Measurements from ENCODE around the gene TMEM135.

Gene TMEM135

DNA sequence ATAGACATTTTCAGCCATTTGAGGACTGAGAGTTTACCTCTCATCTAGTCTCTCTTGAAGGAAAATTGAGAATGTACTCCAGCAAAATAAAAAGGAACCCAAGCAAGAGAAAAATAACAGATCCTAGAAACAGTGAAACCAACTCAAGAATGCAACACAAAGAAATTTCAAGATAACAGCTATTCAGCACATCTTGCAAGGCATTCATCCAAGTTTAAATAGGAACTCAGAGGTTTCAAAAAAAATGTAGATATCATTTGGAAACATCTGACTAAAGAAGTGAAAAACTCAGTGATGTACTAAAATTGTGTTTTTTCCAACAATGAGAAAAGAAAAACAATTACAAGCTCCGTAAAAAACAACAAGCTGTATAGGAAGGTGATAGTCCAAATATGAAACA is 76.4 kb downstream of the TMEM135 start:
- Histone ChIP-seq H3K9ac (no peak overlapping the region), H2AFZ (ENCODE audit: low read depth) (no peak overlapping the region)
- TF ChIP-seq, protein P1, sequence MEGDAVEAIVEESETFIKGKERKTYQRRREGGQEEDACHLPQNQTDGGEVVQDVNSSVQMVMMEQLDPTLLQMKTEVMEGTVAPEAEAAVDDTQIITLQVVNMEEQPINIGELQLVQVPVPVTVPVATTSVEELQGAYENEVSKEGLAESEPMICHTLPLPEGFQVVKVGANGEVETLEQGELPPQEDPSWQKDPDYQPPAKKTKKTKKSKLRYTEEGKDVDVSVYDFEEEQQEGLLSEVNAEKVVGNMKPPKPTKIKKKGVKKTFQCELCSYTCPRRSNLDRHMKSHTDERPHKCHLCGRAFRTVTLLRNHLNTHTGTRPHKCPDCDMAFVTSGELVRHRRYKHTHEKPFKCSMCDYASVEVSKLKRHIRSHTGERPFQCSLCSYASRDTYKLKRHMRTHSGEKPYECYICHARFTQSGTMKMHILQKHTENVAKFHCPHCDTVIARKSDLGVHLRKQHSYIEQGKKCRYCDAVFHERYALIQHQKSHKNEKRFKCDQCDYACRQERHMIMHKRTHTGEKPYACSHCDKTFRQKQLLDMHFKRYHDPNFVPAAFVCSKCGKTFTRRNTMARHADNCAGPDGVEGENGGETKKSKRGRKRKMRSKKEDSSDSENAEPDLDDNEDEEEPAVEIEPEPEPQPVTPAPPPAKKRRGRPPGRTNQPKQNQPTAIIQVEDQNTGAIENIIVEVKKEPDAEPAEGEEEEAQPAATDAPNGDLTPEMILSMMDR (conservative IDR thresholded peaks at IDR 0.05; ENCODE audit: low read depth, low read length): no peak

DNA sequence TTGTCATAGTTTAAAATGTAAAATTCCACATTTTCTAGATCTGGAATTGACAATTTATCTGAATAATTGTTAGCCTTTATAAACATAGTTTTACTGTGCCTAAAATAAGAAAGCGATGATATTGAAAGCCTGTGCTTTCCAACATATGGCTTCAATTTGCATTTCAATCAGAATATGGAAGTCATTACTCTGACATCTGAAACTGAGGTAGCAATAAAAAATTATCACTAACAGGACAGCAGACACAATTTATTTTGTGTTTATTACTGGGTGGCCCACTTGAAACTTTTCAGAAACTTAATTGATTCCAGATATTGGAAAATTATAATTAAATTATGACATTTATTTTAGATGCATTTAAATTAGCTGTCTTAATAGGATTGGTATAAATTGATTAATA is 78.5 kb downstream of the TMEM135 start:
- no peak overlapping the region for H3K27ac ChIP-seq
- H3K4me3 ChIP-seq (IDR thresholded peaks at IDR 0.05; ENCODE audit: insufficient read depth, low read depth, low read length): no peak overlapping the region
- H3K36me3 ChIP-seq (ENCODE audit: insufficient read depth): no peaks in the 10 kb centered on the region
- H4K20me1 ChIP-seq (ENCODE audit: insufficient read depth): no peaks in the 10 kb centered on the region
- H3K9ac ChIP-seq: no peak overlapping the region
- no peaks in the 10 kb centered on the region for H3K79me2 ChIP-seq (ENCODE audit: insufficient read depth, low read depth)
- TF ChIP-seq, protein P1 (conservative IDR thresholded peaks at IDR 0.05; ENCODE audit: low read depth, low read length): no peak
- H3K4me1 ChIP-seq (ENCODE audit: low read depth, poor library complexity, severe bottlenecking): peaks cover 20% of the 10 kb centered on the region
- H3K4me2 ChIP-seq: no peak overlapping the region
- no peak overlapping the region for H2AFZ ChIP-seq (ENCODE audit: low read depth)
- no peaks in the 10 kb centered on the region for H3K27me3 ChIP-seq (ENCODE audit: insufficient read depth, low read depth)

More for the DNA sequence above, 76.4 kb downstream of the TMEM135 start:
- Histone ChIP-seq H3K27ac (no peak overlapping the region), H3K4me2 (no peak overlapping the region), H3K36me3 (ENCODE audit: insufficient read depth) (no peaks in the 10 kb centered on the region), H3K79me2 (ENCODE audit: insufficient read depth, low read depth) (no peaks in the 10 kb centered on the region), H3K4me1 (ENCODE audit: low read depth, poor library complexity, severe bottlenecking) (peaks cover 19% of the 10 kb centered on the region), H3K27me3 (ENCODE audit: insufficient read depth, low read depth) (no peaks in the 10 kb centered on the region), H4K20me1 (ENCODE audit: insufficient read depth) (no peaks in the 10 kb centered on the region), H3K4me3 (IDR thresholded peaks at IDR 0.05; ENCODE audit: insufficient read depth, low read depth, low read length) (no peak overlapping the region)

DNA sequence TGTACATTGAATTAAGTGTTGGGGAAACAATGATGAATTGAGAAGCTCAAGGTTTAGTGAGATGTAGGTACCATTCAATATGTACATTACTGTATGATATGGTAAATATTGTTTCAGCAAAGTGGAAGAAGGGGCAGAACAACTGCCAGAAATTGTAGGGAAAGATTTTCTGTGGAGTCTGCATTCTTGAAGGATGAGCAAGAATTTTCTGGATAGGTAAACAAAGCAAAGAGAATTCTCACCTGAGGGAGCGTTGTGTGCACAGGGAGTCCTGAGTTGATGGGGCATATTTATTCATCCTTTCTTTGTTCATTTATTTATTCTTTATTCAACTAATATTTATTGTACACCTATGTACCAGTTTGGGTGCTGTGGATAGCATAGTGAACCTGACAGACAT is 83.2 kb downstream of the TMEM135 start:
- H3K36me3 ChIP-seq (ENCODE audit: insufficient read depth): no peaks in the 10 kb centered on the region
- H2AFZ ChIP-seq (ENCODE audit: low read depth): no peak overlapping the region
- no peaks in the 10 kb centered on the region for H3K79me2 ChIP-seq (ENCODE audit: insufficient read depth, low read depth)
- H3K27ac ChIP-seq: no peak overlapping the region
- peaks cover 8% of the 10 kb centered on the region for H3K4me1 ChIP-seq (ENCODE audit: low read depth, poor library complexity, severe bottlenecking)
- H3K4me2 ChIP-seq: no peak overlapping the region
- TF ChIP-seq, protein P1 (conservative IDR thresholded peaks at IDR 0.05; ENCODE audit: low read depth, low read length): no peak
- no peak overlapping the region for H3K4me3 ChIP-seq (IDR thresholded peaks at IDR 0.05; ENCODE audit: insufficient read depth, low read depth, low read length)
- no peaks in the 10 kb centered on the region for H4K20me1 ChIP-seq (ENCODE audit: insufficient read depth)
- H3K27me3 ChIP-seq (ENCODE audit: insufficient read depth, low read depth): no peaks in the 10 kb centered on the region
- H3K9ac ChIP-seq: no peak overlapping the region

DNA sequence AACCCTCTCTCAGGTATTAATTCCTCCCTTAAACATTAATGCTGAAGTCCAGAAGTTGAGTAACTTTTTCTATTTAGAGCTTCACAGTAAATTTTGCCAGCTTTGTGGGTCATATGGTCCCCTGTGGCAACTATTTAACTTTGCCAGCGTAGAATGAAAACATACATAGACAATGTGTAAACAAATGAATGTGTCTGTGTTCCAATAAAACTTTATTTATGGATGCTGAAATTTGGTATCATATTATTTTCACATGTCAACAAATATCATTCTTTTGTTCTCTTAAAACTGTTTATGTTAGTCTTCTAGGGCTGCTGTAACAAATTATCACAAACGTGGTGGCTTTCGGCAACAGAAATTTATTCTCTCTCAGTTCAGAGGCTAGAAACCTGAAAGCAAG is 85.1 kb downstream of the TMEM135 start:
- Histone ChIP-seq H2AFZ (ENCODE audit: low read depth) (no peak overlapping the region), H3K4me2 (no peak overlapping the region), H3K9ac (no peak overlapping the region), H3K79me2 (ENCODE audit: insufficient read depth, low read depth) (no peaks in the 10 kb centered on the region), H3K36me3 (ENCODE audit: insufficient read depth) (no peaks in the 10 kb centered on the region), H3K27me3 (ENCODE audit: insufficient read depth, low read depth) (no peaks in the 10 kb centered on the region), H3K27ac (no peak overlapping the region), H3K4me3 (IDR thresholded peaks at IDR 0.05; ENCODE audit: insufficient read depth, low read depth, low read length) (no peak overlapping the region), H3K4me1 (ENCODE audit: low read depth, poor library complexity, severe bottlenecking) (peaks cover 8% of the 10 kb centered on the region), H4K20me1 (ENCODE audit: insufficient read depth) (no peaks in the 10 kb centered on the region)
- TF ChIP-seq, protein P1 (conservative IDR thresholded peaks at IDR 0.05; ENCODE audit: low read depth, low read length): no peak

Data from KMS-11 (cell line).